Measurements from ENCODE around the gene CENATAC.

- TF ChIP-seq, protein P1, sequence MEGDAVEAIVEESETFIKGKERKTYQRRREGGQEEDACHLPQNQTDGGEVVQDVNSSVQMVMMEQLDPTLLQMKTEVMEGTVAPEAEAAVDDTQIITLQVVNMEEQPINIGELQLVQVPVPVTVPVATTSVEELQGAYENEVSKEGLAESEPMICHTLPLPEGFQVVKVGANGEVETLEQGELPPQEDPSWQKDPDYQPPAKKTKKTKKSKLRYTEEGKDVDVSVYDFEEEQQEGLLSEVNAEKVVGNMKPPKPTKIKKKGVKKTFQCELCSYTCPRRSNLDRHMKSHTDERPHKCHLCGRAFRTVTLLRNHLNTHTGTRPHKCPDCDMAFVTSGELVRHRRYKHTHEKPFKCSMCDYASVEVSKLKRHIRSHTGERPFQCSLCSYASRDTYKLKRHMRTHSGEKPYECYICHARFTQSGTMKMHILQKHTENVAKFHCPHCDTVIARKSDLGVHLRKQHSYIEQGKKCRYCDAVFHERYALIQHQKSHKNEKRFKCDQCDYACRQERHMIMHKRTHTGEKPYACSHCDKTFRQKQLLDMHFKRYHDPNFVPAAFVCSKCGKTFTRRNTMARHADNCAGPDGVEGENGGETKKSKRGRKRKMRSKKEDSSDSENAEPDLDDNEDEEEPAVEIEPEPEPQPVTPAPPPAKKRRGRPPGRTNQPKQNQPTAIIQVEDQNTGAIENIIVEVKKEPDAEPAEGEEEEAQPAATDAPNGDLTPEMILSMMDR (IDR thresholded peaks at IDR 0.05; ENCODE audit: low read depth, low read length, poor library complexity, severe bottlenecking), result no peak
- no peak for TF ChIP-seq EZH2phosphoT487 (IDR thresholded peaks at IDR 0.05; ENCODE audit: borderline replicate concordance, low read length)
Observed at GRCh38 chr11:119030329-119031047, 32.5 kb downstream of the CENATAC start, which contains the start of gene SLC37A4.

Data from DOHH2 (cell line).